ENCODE measurements around the gene ARMC7. TPM values are rescaled to one million over a fixed set of nuclear protein-coding genes. Genes with fewer than 3 reads are reported as not detected.
A peak's percentile ranks its signal among the peaks of the same experiment; 100 is the strongest.

ARMC7 gene
- total RNA-seq, 1 experiment from 2014 or later: 22.8 TPM

DNA sequence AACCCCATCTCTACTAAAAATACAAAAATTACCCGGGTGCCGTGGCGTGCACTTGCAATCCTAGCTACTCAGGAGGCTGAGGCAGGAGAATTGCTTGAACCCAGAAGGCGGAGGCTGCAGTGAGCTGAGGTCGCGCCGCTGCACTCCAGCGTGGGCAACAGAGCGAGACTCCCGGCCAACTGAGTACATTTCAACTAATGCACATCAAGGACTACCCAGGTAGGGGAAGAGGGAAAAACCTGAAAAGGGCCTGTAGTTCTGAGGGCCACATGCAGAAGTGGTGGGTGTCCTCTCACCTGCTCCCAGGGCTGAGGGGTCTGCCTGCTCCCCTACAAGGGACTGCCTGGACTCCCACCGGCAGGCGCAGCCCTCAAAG lies 22.6 kb upstream of the ARMC7 start:
- H3K4me3 Mint-ChIP-seq: peak overlapping the region; percentile 63 to 79
- Histone ChIP-seq H3K56ac (ENCODE audit: insufficient read length, low read depth, low read length) (no peak overlapping the region), H3K27ac (ENCODE audit: insufficient read length, low read depth, low read length) (peak overlapping the region; percentile 35), H2BK120ac (ENCODE audit: low read depth, low read length, poor library complexity, severe bottlenecking) (no peak overlapping the region), H3K14ac (ENCODE audit: insufficient read depth, low read length) (peak overlapping the region; percentile 50; the same call in 1 of the 2 replicates), H4K5ac (ENCODE audit: insufficient read length, low read depth, low read length) (no peak overlapping the region), H3T11ph (ENCODE audit: low read length) (no peak overlapping the region), H2BK5ac (ENCODE audit: insufficient read length, low read length) (no peak overlapping the region), H3K4me1 (ENCODE audit: insufficient read depth, low read length) (peaks cover 13% of the 10 kb centered on the region; the same call in 1 of the 2 replicates), H2AFZ (ENCODE audit: low read length) (no peak overlapping the region), H3K18ac (ENCODE audit: insufficient read length, low read depth, low read length) (peak overlapping the region; percentile 64), H3K4me2 (ENCODE audit: insufficient read depth, insufficient read length, low read length) (peak overlapping the region; percentile 49), H3K79me1 (ENCODE audit: insufficient read depth, low read depth, low read length, poor library complexity, severe bottlenecking) (no peaks in the 10 kb centered on the region), H4K91ac (ENCODE audit: insufficient read length, low read depth, low read length) (no peak overlapping the region), H3K9me3 (ENCODE audit: control insufficient read depth, low read depth, low read length) (no peaks in the 10 kb centered on the region), H4K20me1 (ENCODE audit: control insufficient read depth, insufficient read depth, insufficient read length) (no peaks in the 10 kb centered on the region), H2BK15ac (ENCODE audit: low read depth, low read length) (no peak overlapping the region), H2AK5ac (ENCODE audit: insufficient read length, low read length) (no peak overlapping the region), H3K79me2 (ENCODE audit: insufficient read depth, low read length) (no peaks in the 10 kb centered on the region; the same call in 1 of the 2 replicates), H4K8ac (replicated peaks; ENCODE audit: insufficient read length, low read depth, low read length) (no peak overlapping the region), H2BK20ac (ENCODE audit: low read depth, low read length, poor library complexity, severe bottlenecking) (no peak overlapping the region), H3K27me3 (ENCODE audit: insufficient read depth, low read length) (no peaks in the 10 kb centered on the region), H3K23me2 (ENCODE audit: insufficient read length, low read depth, low read length, poor library complexity, severe bottlenecking) (peaks cover 7% of the 10 kb centered on the region), H3K23ac (ENCODE audit: insufficient read length, low read depth, low read length) (no peak overlapping the region), H3K9ac (ENCODE audit: extremely low read depth, insufficient read length, low read length) (peak overlapping the region; percentile 66), H3K4ac (ENCODE audit: low read depth, low read length) (no peak overlapping the region), H2BK12ac (ENCODE audit: insufficient read length, low read depth, low read length) (no peak overlapping the region)
- no CpG with 5 or more reads among the region's 12 CpGs for WGBS (ENCODE audit: extremely low coverage, insufficient read length, low lambda C conversion rate)
- H3K4me1 Mint-ChIP-seq: peaks cover 59% of the 10 kb centered on the region in 2 experiments
- peaks cover 0 to 4% (median 2%) of the 10 kb centered on the region in 3 experiments; a peak in 4 of 7 replicates for H3K36me3 Mint-ChIP-seq (ENCODE audit: insufficient read depth in 1 of 3, low read depth in 3 of 3)
- H3K9me3 Mint-ChIP-seq: no peaks in the 10 kb centered on the region
- no peaks in the 10 kb centered on the region for H3K27me3 Mint-ChIP-seq (ENCODE audit: low read depth)
- peak overlapping the region; percentile 50 to 93 (median 89) for H3K27ac Mint-ChIP-seq
- DNase-seq: no peak
- TF ChIP-seq, protein P1, sequence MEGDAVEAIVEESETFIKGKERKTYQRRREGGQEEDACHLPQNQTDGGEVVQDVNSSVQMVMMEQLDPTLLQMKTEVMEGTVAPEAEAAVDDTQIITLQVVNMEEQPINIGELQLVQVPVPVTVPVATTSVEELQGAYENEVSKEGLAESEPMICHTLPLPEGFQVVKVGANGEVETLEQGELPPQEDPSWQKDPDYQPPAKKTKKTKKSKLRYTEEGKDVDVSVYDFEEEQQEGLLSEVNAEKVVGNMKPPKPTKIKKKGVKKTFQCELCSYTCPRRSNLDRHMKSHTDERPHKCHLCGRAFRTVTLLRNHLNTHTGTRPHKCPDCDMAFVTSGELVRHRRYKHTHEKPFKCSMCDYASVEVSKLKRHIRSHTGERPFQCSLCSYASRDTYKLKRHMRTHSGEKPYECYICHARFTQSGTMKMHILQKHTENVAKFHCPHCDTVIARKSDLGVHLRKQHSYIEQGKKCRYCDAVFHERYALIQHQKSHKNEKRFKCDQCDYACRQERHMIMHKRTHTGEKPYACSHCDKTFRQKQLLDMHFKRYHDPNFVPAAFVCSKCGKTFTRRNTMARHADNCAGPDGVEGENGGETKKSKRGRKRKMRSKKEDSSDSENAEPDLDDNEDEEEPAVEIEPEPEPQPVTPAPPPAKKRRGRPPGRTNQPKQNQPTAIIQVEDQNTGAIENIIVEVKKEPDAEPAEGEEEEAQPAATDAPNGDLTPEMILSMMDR (conservative IDR thresholded peaks at IDR 0.05): no peak
